Neuronal stem cell (in vitro differentiated cells): ENCODE results near the gene N4BP2L1.

Experiments used
- DNase-seq: peaks from one replicate; pipeline ENCODE4 v3.0.0-alpha.2; 2013; ENCODE audit warnings: low spot score
- H2AFZ ChIP-seq: one replicate; pipeline ENCODE4 v1.6.1; 2013; ENCODE audit warnings: mild to moderate bottlenecking, low read length, inconsistent platforms
- H2AK5ac ChIP-seq: 2 replicates; pipeline ENCODE4 v1.6.1; 2013; ENCODE audit warnings: low read depth, mild to moderate bottlenecking, inconsistent platforms, low read length, moderate library complexity, mixed read lengths
- H2BK120ac ChIP-seq: 2 replicates; pipeline ENCODE4 v1.6.1; 2013; ENCODE audit warnings: low read depth, mild to moderate bottlenecking, inconsistent platforms, low read length, moderate library complexity, mixed read lengths
- H2BK12ac ChIP-seq: one replicate; pipeline ENCODE4 v1.6.1; 2013; ENCODE audit warnings: low read length, inconsistent platforms
- H2BK15ac ChIP-seq: 2 replicates; pipeline ENCODE4 v1.6.1; 2013; ENCODE audit warnings: mild to moderate bottlenecking, low read length, inconsistent platforms, mixed read lengths
- H2BK5ac ChIP-seq: one replicate; pipeline ENCODE4 v1.6.1; 2013; ENCODE audit warnings: inconsistent platforms, mild to moderate bottlenecking, low read length, moderate library complexity
- H3K14ac ChIP-seq: one replicate; pipeline ENCODE4 v1.6.1; 2013; ENCODE audit warnings: low read length, inconsistent platforms
- H3K18ac ChIP-seq: 2 replicates; pipeline ENCODE4 v1.6.1; 2013; ENCODE audit warnings: low read length, inconsistent platforms
- H3K23ac ChIP-seq: 2 replicates; pipeline ENCODE4 v1.6.1; 2013; ENCODE audit warnings: low read depth, mild to moderate bottlenecking, mixed read lengths, low read length, inconsistent platforms; ENCODE audit not compliant: poor library complexity
- H3K27ac ChIP-seq: replicated peaks from 3 replicates; pipeline ENCODE4 v1.5.1; 2013; ENCODE audit warnings: low read length, inconsistent platforms
- H3K27me3 ChIP-seq, 3 experiments: 2 replicates each; pipeline ENCODE4 v1.6.1; 2013; ENCODE audit warnings: low read length in 3 of 3, mild to moderate bottlenecking in 2 of 3, inconsistent platforms in 1 of 3, low read depth in 1 of 3, mixed read lengths in 1 of 3, moderate library complexity in 1 of 3; ENCODE audit not compliant: control insufficient read depth in 3 of 3, insufficient read depth in 3 of 3
- H3K36me3 ChIP-seq, 2 donors: replicated peaks in 1 of 2; 2 replicates each; pipeline ENCODE4 v1.6.1; 2013; ENCODE audit warnings: low read length in 2 of 2; ENCODE audit not compliant: control insufficient read depth in 2 of 2, insufficient read depth in 2 of 2
- H3K4ac ChIP-seq: 2 replicates; pipeline ENCODE4 v1.6.1; 2013; ENCODE audit warnings: inconsistent platforms, mild to moderate bottlenecking, low read length, moderate library complexity
- H3K4me1 ChIP-seq, 2 donors: 1 replicate in 1 of 2; 2 replicates in 1 of 2; pipeline ENCODE4 v1.6.1; 2013; ENCODE audit warnings: low read length in 2 of 2, low read depth in 1 of 2; ENCODE audit not compliant: control insufficient read depth in 2 of 2, insufficient read depth in 1 of 2
- H3K4me2 ChIP-seq: one replicate; pipeline ENCODE4 v1.6.1; 2013; ENCODE audit warnings: mild to moderate bottlenecking, low read length, inconsistent platforms; ENCODE audit not compliant: insufficient read depth, poor library complexity, severe bottlenecking
- H3K4me3 ChIP-seq, 2 donors: 2 replicates each; pipeline ENCODE4 v1.5.1; 2013; ENCODE audit warnings: low read length in 2 of 2, mild to moderate bottlenecking in 2 of 2, inconsistent platforms in 1 of 2, moderate library complexity in 1 of 2
- H3K79me1 ChIP-seq: one replicate; pipeline ENCODE4 v1.6.1; 2013; ENCODE audit warnings: low read depth, mild to moderate bottlenecking, inconsistent platforms, low read length, moderate library complexity
- H3K9ac ChIP-seq: one replicate; pipeline ENCODE4 v1.6.1; 2013; ENCODE audit warnings: mild to moderate bottlenecking, low read depth, low read length, inconsistent platforms; ENCODE audit not compliant: poor library complexity
- H3K9me3 ChIP-seq, 2 donors: replicated peaks in 1 of 2; 2 replicates each; pipeline versions ENCODE3 to v1.6.1; 2013; ENCODE audit warnings: low read length in 2 of 2, mild to moderate bottlenecking in 2 of 2, inconsistent platforms in 1 of 2, low read depth in 1 of 2, mixed read lengths in 1 of 2, moderate library complexity in 1 of 2; ENCODE audit not compliant: control insufficient read depth in 2 of 2, insufficient read depth in 1 of 2
- H4K8ac ChIP-seq: one replicate; pipeline ENCODE4 v1.6.1; 2013; ENCODE audit warnings: low read depth, mild to moderate bottlenecking, inconsistent platforms, low read length, moderate library complexity
- H4K91ac ChIP-seq: one replicate; pipeline ENCODE4 v1.6.1; 2013; ENCODE audit warnings: low read length, low read depth, mild to moderate bottlenecking, inconsistent platforms; ENCODE audit not compliant: poor library complexity
- WGBS, 2 donors: extraction: QIAGEN DNeasy Blood & Tissue Kit; methylation state at CpG; one replicate each; pipeline ENCODE4 v1.1.7; 2013; ENCODE audit warnings: missing lambda C conversion rate in 2 of 2, mixed read lengths in 1 of 2; ENCODE audit not compliant: insufficient read length in 2 of 2, insufficient replicate concordance in 1 of 2; ENCODE audit errors: extremely low coverage in 2 of 2; 5-methylcytosine and 5-hydroxymethylcytosine counted together

The N4BP2L1 gene

DNA sequence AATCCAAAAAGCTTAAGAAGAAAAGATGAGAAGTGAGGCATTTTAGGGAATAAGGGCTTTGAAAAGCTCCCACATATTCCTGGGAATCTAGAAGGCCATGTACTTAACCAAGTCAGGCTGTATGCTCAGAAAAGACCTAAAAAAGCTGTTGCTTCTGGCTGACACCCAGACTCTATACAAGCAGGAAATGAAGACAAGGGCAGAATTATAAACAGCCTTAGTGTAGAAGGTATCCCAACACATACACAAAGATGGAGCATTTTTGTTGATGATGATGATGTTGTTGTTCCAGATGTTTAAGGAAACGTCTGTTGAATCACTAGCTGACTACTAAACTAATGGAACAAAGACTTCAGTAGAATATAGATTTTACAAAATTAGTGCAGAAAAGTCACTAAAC, 26.1 kb upstream of the N4BP2L1 start:
- H2BK5ac ChIP-seq, result no peak overlapping the region
- no peaks in the 10 kb centered on the region for H3K36me3 ChIP-seq
- H3K14ac ChIP-seq, result no peak overlapping the region
- no peak overlapping the region for H3K4ac ChIP-seq
- no peak overlapping the region for H4K8ac ChIP-seq
- no peak overlapping the region for H3K27ac ChIP-seq
- H3K27me3 ChIP-seq, result no peaks in the 10 kb centered on the region
- H3K9me3 ChIP-seq, result peaks cover 4 to 23% of the 10 kb centered on the region in 2 donors
- H3K9ac ChIP-seq, result no peak overlapping the region
- no peak overlapping the region for H3K18ac ChIP-seq
- H3K4me3 ChIP-seq, result no peak overlapping the region
- no peak overlapping the region for H3K4me2 ChIP-seq
- H4K91ac ChIP-seq, result no peak overlapping the region
- H3K4me1 ChIP-seq, result no peaks in the 10 kb centered on the region
- H3K23ac ChIP-seq, result no peak overlapping the region
- no peak for DNase-seq
- H2BK15ac ChIP-seq, result no peak overlapping the region
- H3K79me1 ChIP-seq, result no peaks in the 10 kb centered on the region
- no peak overlapping the region for H2BK120ac ChIP-seq
- no peak overlapping the region for H2BK12ac ChIP-seq
- H2AFZ ChIP-seq, result no peak overlapping the region
- H2AK5ac ChIP-seq, result no peak overlapping the region
- WGBS, 2 donors, result no CpG with 5 or more reads among the region's 1 CpG

DNA sequence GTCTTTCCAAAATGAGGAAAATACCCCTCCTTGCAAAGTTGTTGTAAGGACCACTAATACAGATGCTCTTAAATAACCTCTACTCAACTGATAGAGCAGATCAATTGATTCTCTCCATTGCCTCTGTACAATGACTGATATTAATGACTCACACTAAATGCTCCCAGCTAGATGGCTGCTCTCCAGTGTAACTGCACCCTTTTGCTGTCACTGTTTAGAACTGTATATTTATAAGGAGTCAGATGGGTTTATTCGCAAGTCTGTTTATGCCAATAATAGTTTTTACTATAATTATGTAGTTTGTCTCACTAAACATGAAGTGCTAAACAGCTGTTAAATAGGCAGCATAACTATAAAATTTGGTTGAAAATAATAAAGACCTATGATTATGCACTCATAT, 21.0 kb upstream of the N4BP2L1 start:
- Histone ChIP-seq H3K4me2 (no peak overlapping the region), H3K4ac (no peak overlapping the region)

DNA sequence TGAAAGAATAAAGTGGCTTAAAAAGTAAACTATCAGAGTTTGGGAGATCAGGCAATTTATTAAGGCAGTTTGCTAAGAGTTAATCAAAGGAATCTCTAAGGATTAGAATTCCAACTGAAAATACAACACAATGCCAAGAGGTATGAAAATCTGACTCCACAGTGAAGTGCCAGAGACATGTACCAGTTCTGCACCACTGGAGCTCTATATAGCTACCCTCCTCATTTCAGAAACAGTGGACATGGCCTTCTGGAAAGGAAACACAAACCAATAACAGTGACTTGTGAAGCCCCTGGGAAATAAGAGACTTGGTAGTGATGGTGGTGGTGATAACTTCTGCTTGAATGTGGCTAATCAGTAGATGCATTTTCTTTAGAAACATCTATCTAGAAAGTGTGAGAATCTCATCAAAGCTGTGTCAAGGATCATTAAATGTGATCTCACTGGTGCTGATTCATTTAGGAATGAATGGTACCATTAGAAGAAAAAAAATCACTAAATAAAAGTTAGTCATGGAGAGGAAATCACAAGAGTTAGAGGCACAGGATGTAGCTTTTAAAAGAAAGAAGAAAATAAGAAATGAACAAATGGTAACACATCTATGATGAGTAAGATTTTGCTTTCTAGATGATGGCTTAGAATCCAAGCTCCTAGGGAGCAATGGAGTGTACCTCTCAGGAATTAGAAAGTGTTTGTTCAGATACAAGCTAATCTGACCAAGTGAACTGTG, 20.1 kb upstream of the N4BP2L1 start:
- Histone ChIP-seq H3K4me2 (no peak overlapping the region), H3K27ac (no peak overlapping the region), H3K9ac (no peak overlapping the region), H4K91ac (no peak overlapping the region), H3K14ac (no peak overlapping the region), H3K79me1 (no peaks in the 10 kb centered on the region), H2BK120ac (no peak overlapping the region), H2BK15ac (no peak overlapping the region), H3K4ac (no peak overlapping the region), H3K18ac (no peak overlapping the region), H2AK5ac (no peak overlapping the region), H3K27me3 (no peaks in the 10 kb centered on the region), H3K4me1 (peaks cover 0 to 5% of the 10 kb centered on the region in 2 donors), H4K8ac (no peak overlapping the region), H3K4me3 (no peak overlapping the region), H3K36me3 (no peaks in the 10 kb centered on the region), H3K23ac (no peak overlapping the region), H2BK12ac (no peak overlapping the region), H3K9me3 (peaks cover 0 to 4% of the 10 kb centered on the region in 2 donors), H2AFZ (no peak overlapping the region), H2BK5ac (no peak overlapping the region)
- no peak for DNase-seq

More for the DNA sequence above, 21.0 kb upstream of the N4BP2L1 start:
- H2AFZ ChIP-seq, result no peak overlapping the region
- H3K4me3 ChIP-seq, result no peak overlapping the region
- H3K14ac ChIP-seq, result no peak overlapping the region
- H3K4me1 ChIP-seq, result peaks cover 0 to 5% of the 10 kb centered on the region in 2 donors
- H2BK12ac ChIP-seq, result no peak overlapping the region
- DNase-seq, result no peak
- no peak overlapping the region for H3K18ac ChIP-seq
- no peaks in the 10 kb centered on the region for H3K79me1 ChIP-seq
- H3K27me3 ChIP-seq, result no peaks in the 10 kb centered on the region
- H3K36me3 ChIP-seq, result no peaks in the 10 kb centered on the region
- H3K9me3 ChIP-seq, result peaks cover 0 to 4% of the 10 kb centered on the region in 2 donors
- no peak overlapping the region for H4K91ac ChIP-seq
- H2BK5ac ChIP-seq, result no peak overlapping the region
- H3K27ac ChIP-seq, result no peak overlapping the region
- H2AK5ac ChIP-seq, result no peak overlapping the region
- H2BK15ac ChIP-seq, result no peak overlapping the region
- no peak overlapping the region for H4K8ac ChIP-seq
- no peak overlapping the region for H3K23ac ChIP-seq
- no CpG with 5 or more reads among the region's 1 CpG for WGBS, 2 donors
- no peak overlapping the region for H3K9ac ChIP-seq
- no peak overlapping the region for H2BK120ac ChIP-seq

DNA sequence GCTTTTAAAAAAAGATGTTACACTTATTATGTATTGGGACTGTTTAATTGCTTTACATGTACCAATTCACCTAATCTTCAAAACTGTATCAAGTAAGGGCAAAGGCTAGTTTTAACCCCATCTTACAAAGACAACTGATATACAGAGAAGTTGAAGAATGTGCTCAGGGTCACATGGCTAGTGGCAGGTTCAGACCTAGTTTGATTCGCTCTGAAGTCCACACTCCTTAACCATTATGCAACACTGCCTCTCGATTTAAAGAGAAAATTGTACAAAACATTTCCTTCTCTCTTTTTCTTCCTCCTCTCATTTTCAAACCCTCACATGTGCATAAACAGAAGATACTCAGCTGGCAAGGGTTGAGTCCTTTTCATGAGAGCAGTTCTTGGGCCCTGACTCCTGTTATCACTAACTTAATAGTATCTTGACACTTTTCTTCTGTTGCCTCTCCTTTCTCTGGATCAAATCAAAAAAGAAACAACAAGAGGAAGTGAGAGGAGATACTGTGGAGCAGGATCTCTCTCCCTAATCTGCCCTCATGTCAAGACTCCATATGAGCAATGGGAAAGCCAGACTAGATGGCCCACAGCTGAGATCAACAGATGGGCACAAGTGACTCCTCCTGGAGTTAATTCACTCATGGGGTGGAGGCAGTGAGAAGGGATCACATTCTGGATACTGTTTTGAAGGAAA, 19.0 kb upstream of the N4BP2L1 start:
- no peak overlapping the region for H3K18ac ChIP-seq
- no peak for DNase-seq
- no peak overlapping the region for H3K27ac ChIP-seq
- H3K27me3 ChIP-seq, result no peaks in the 10 kb centered on the region
- H4K91ac ChIP-seq, result no peak overlapping the region
- H3K36me3 ChIP-seq, result no peaks in the 10 kb centered on the region
- peaks cover 0 to 4% of the 10 kb centered on the region in 2 donors for H3K9me3 ChIP-seq
- H3K4me2 ChIP-seq, result no peak overlapping the region
- no peak overlapping the region for H3K14ac ChIP-seq
- H2AK5ac ChIP-seq, result no peak overlapping the region
- H2BK5ac ChIP-seq, result no peak overlapping the region
- H3K4me1 ChIP-seq, result peaks cover 0 to 5% of the 10 kb centered on the region in 2 donors
- no peak overlapping the region for H3K4ac ChIP-seq
- no peak overlapping the region for H3K9ac ChIP-seq
- no peak overlapping the region for H2BK12ac ChIP-seq
- no peak overlapping the region for H2BK15ac ChIP-seq
- WGBS, 2 donors, result no CpG with 5 or more reads among the region's 2 CpGs
- no peaks in the 10 kb centered on the region for H3K79me1 ChIP-seq
- no peak overlapping the region for H3K4me3 ChIP-seq
- no peak overlapping the region for H2AFZ ChIP-seq
- no peak overlapping the region for H4K8ac ChIP-seq
- no peak overlapping the region for H3K23ac ChIP-seq
- H2BK120ac ChIP-seq, result no peak overlapping the region
